Measurements from ENCODE around the gene HSD17B2. TPM values are rescaled to one million over a fixed set of nuclear protein-coding genes. Genes with fewer than 3 reads are reported as not detected.

HSD17B2 gene
- total and polyA plus RNA-seq, 2 of the 4 experiments (the other 2 are of a cell fraction): 0.12 to 0.18 TPM

DNA sequence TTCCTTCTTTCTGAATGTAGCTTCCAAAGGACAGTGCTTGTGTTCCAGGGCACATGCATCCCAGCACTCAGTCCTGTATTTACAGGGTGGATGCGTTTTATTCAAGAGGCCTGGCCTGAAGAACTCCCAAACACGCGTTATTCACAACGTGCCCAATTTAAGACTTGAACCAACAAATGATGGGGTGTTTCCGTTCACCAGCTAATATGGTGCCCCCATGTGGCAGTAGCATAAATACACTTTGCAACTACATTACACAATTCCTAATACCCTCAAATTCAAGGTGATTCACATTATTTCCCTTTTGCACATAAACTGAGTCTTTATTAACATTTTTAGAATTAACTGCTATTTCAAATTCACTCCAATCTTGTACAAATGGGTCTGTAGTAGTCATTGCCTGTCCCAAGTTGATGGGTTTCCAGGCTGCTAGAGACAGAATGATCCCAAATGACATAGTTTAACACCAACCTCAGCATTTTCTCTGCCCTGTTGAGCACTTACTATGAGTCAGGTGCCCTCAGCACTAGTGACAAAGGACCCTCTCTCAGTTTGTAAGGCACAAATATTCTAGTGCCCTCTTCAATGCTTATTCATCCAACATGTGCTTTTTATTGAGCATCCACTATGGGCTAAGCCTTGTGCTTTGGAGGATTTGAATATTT is 26.9 kb downstream of the HSD17B2 start:
- peak overlapping the region; percentile 51 for H2BK5ac ChIP-seq (ENCODE audit: low read depth, low read length, poor library complexity, severe bottlenecking)
- peak overlapping the region; percentile 82; the same call in 1 of the 2 replicates for H3K27ac ChIP-seq (ENCODE audit: insufficient read depth, low read length)
- peak; percentile 22 for DNase-seq
- H3K4ac ChIP-seq (ENCODE audit: low read depth, low read length): peak overlapping the region; percentile 63
- no peaks in the 10 kb centered on the region for H3K9me3 ChIP-seq (ENCODE audit: control insufficient read depth, insufficient read depth, low read length)
- no peaks in the 10 kb centered on the region for H3K79me1 ChIP-seq (ENCODE audit: low read depth in 1 of 2, low read length in 2 of 2)
- no TSS peak for BruUV-seq (replicated peaks)
- H3K9me1 ChIP-seq (ENCODE audit: insufficient read depth, low read length): peaks cover 3% of the 10 kb centered on the region; the same call in 1 of the 2 replicates
- H4K91ac ChIP-seq (ENCODE audit: insufficient read depth, low read depth, low read length): peak overlapping the region; percentile 64; the same call in 1 of the 2 replicates
- no peak overlapping the region; the same call in 1 of the 2 replicates for H3K23ac ChIP-seq (ENCODE audit: low read depth, low read length)
- intact Hi-C loops (cut with micrococcal nuclease): loop anchor here (2.0 kb wide), 1 partner anchor 17 kb away; no protein-coding TSS in a partner anchor
- in situ Hi-C loops (cut with MboI; ENCODE audit: low sequenced_read_pairs): no loop called here
- peak overlapping the region in 1 of 2 experiments; percentile 44; a peak in 2 of 4 replicates for H4K8ac ChIP-seq (ENCODE audit: low read depth in 2 of 2, low read length in 2 of 2)
- no peaks in the 10 kb centered on the region for H3K36me3 ChIP-seq (ENCODE audit: control insufficient read depth, insufficient read depth, low read length)
- no peak overlapping the region for H2AFZ ChIP-seq (replicated peaks; ENCODE audit: low read length, poor library complexity)
- H4K5ac ChIP-seq (ENCODE audit: low read depth, low read length): peak overlapping the region; percentile 94
- H3K56ac ChIP-seq (ENCODE audit: extremely low read depth, insufficient read depth, low read length): no peak overlapping the region
- H2AK5ac ChIP-seq (ENCODE audit: low read depth, low read length): no peak overlapping the region
- no peaks in the 10 kb centered on the region for H4K20me1 ChIP-seq (ENCODE audit: insufficient read depth, low read length)
- 0 out of 3 replicates have a peak overlapping the region, but pooled peaks have one; percentile 49 for H2BK15ac ChIP-seq (ENCODE audit: low read depth, low read length)
- ChIA-PET CTCF (no interaction called here), POLR2A (ENCODE audit: unreplicated experiment) (no interaction called here)
- H3K4me3 ChIP-seq (ENCODE audit: insufficient read depth, low read depth, low read length): no peak overlapping the region
- H3K4me1 ChIP-seq (ENCODE audit: control insufficient read depth, insufficient read depth, low read length): peaks cover 8% of the 10 kb centered on the region
- H3K9ac ChIP-seq (ENCODE audit: low read depth, low read length): peak overlapping the region; percentile 22; the same call in 1 of the 2 replicates
- H2BK20ac ChIP-seq (ENCODE audit: low read depth, low read length): peak overlapping the region; percentile 64
- H3K4me2 ChIP-seq (ENCODE audit: low read depth, low read length): no peak overlapping the region
- H2BK120ac ChIP-seq (ENCODE audit: low read depth, low read length): peak overlapping the region; percentile 67
- peak overlapping the region; percentile 10; the same call in 1 of the 2 replicates for H3K14ac ChIP-seq (replicated peaks; ENCODE audit: low read depth, low read length)
- H3K27me3 ChIP-seq (ENCODE audit: control insufficient read depth, insufficient read depth, low read length): no peaks in the 10 kb centered on the region
- no peak; the same call in 1 of the 2 replicates for ATAC-seq (ENCODE audit: low read depth)
- dilution Hi-C loops (cut with HindIII; ENCODE audit: low sequenced_read_pairs, unreplicated experiment): no loop called here
- no CpG with 5 or more reads among the region's 5 CpGs for WGBS, 2 experiments (ENCODE audit: extremely low coverage in 2 of 2, insufficient read length in 1 of 2)
- TF ChIP-seq CTCF (conservative IDR thresholded peaks at IDR 0.05; ENCODE audit: low read depth, low read length) (peak; percentile 34), SMC3 (IDR thresholded peaks at IDR 0.05; ENCODE audit: low read depth, low read length) (0 out of 2 replicates have a peak, but pooled peaks have one; percentile 17), CEBPB (IDR thresholded peaks at IDR 0.05; ENCODE audit: low read depth, low read length) (peak; percentile 43; the same call in 1 of the 2 replicates), MXI1 (IDR thresholded peaks at IDR 0.05; ENCODE audit: borderline replicate concordance, low read depth, low read length) (no peak), MAFK (IDR thresholded peaks at IDR 0.05; ENCODE audit: low read depth, low read length) (no peak), RAD21 (IDR thresholded peaks at IDR 0.05; ENCODE audit: low read length) (0 out of 2 replicates have a peak, but pooled peaks have one; percentile 2), CHD1 (IDR thresholded peaks at IDR 0.05; ENCODE audit: low read depth, low read length) (no peak)
- no peak overlapping the region for H2AK9ac ChIP-seq (replicated peaks; ENCODE audit: low read depth, low read length, poor library complexity)
- peak overlapping the region; percentile 90 for H3K18ac ChIP-seq (ENCODE audit: low read depth, low read length)

Measured in IMR-90 (cell line).